ENCODE data around the gene PPM1F.
"Not testable (repeated sequence)": the region's sequence is repeated elsewhere in the genome, so short reads cannot be mapped to it uniquely, and the experiment has no call there.

PPM1F gene

DNA sequence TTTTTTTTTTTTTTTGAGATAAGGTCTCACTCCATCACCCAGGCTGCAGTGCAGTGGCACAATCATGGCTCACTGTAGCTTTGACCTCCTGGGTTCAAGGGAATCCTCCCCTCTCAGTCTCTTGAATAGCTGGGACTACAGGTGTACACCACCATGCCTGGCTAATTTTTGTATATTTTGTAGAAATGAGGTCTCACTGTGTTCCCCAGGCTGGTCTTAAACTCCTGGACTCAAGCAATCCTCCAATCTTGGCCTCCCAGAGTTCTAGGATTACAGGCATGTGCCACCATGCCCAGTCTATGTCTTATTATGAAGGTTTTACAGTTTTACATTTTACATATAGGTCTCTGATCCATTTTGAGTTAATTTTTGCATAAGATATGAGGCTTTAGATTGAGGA, 64.8 kb downstream of the PPM1F start:
- DNase-seq = no peak

GRCh38 chr22:21883930-21884329, 68.7 kb downstream of the PPM1F start:
- not testable (repeated sequence) for DNase-seq

DNA sequence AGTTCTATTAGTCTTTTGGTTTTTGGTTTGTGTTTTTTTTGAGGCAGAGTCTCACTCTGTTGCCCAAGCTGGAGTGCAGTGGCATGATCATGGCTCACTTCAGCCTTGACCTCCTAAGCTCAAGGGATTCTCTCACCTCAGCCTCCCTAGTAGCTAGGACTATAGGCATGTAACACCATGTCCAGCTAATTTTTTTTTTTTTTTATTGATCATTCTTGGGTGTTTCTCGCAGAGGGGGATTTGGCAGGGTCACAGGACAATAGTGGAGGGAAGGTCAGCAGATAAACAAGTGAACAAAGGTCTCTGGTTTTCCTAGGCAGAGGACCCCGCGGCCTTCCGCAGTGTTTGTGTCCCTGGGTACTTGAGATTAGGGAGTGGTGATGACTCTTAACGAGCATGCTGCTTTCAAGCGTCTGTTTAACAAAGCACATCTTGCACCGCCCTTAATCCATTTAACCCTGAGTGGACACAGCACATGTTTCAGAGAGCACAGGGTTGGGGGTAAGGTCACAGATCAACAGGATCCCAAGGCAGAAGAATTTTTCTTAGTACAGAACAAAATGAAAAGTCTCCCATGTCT, 69.8 kb downstream of the PPM1F start:
- not testable (repeated sequence) for DNase-seq

GRCh38 chr22:21881841-21882753, 70.6 kb downstream of the PPM1F start:
- no peak for DNase-seq

GRCh38 chr22:21876486-21877176, 76.0 kb downstream of the PPM1F start:
- DNase-seq = peak; percentile 25 to 61 (median 52)

GRCh38 chr22:21874953-21875352, 77.7 kb downstream of the PPM1F start:
- not testable (repeated sequence) for DNase-seq

GRCh38 chr22:21873619-21874018, 79.0 kb downstream of the PPM1F start:
- DNase-seq = no peak

- not testable (repeated sequence) for DNase-seq
These were observed 79.9 kb downstream of the PPM1F start for GRCh38 chr22:21872741-21873140.
